Activated T-helper 1 cell treated with anti-CD3 and anti-CD28 coated beads, Interleukin-12 subunit alpha, Interleukin-12 subunit beta, Interleukin-2, Interleukin-4 antibody, amounts not matched to agents 30 ng/mL and 10 ng/mL and 1 ng/mL, durations not matched to agents 14 hours and 24 hours and 36 hours (primary cell): ENCODE results near the gene KCNQ1. TPM values are rescaled to one million over a fixed set of nuclear protein-coding genes. Genes with fewer than 3 reads are reported as not detected.

Experiments
- DNase-seq: peaks from one replicate; pipeline ENCODE4 v3.0.0; 2021; ENCODE audit warnings: low spot score
- H3K27ac Mint-ChIP-seq: one replicate; pipeline ENCODE4 v1.8.0; 2021; ENCODE audit warnings: mild to moderate bottlenecking, mixed read lengths
- H3K27me3 Mint-ChIP-seq: one replicate; pipeline ENCODE4 v1.8.0; 2022; ENCODE audit warnings: mild to moderate bottlenecking, moderate library complexity, mixed read lengths; ENCODE audit not compliant: insufficient read depth
- H3K36me3 Mint-ChIP-seq: one replicate; pipeline ENCODE4 v1.8.0; 2021; ENCODE audit warnings: low read depth, mixed read lengths
- H3K4me1 Mint-ChIP-seq: one replicate; pipeline ENCODE4 v1.8.0; 2021; ENCODE audit warnings: low read depth, mixed read lengths
- H3K4me3 Mint-ChIP-seq: one replicate; pipeline ENCODE4 v1.8.0; 2021; ENCODE audit warnings: mild to moderate bottlenecking, moderate library complexity, mixed read lengths
- H3K9me3 Mint-ChIP-seq: one replicate; pipeline ENCODE4 v1.8.0; 2021; ENCODE audit warnings: mixed read lengths
- intact Hi-C: fragments of 100-400 bp; cut with micrococcal nuclease; formaldehyde crosslinking; loops from one replicate; pipeline ENCODE4 v1.15.1; 2024
- total RNA-seq: library from RNA; stranded (reverse); gene quantifications from 2 replicates; pipeline ENCODE4 v1.2.3, GENCODE V29; 2022

KCNQ1 gene
- total RNA-seq, 1 donor from 2014 or later = 6.4 TPM

- H3K36me3 Mint-ChIP-seq = no peaks in the 10 kb centered on the region
- H3K27me3 Mint-ChIP-seq = peaks cover 2% of the 10 kb centered on the region
- no peak overlapping the region for H3K27ac Mint-ChIP-seq
- DNase-seq = no peak
- intact Hi-C loops = loop anchor here (1.0 to 10.0 kb wide), 3 partner anchors 166 to 336 kb away; partner anchors contain the start of gene KCNQ1OT1
- H3K9me3 Mint-ChIP-seq = no peaks in the 10 kb centered on the region
- no peak overlapping the region for H3K4me3 Mint-ChIP-seq
- peaks cover 13% of the 10 kb centered on the region for H3K4me1 Mint-ChIP-seq
These were observed 86.0 kb downstream of the KCNQ1 start for GRCh38 chr11:2530855-2531200.

- Mint-ChIP-seq H3K36me3 (no peaks in the 10 kb centered on the region), H3K4me1 (peaks cover 13% of the 10 kb centered on the region)
- intact Hi-C loops = loop anchor here (1.0 to 10.0 kb wide), 3 partner anchors 166 to 337 kb away; partner anchors contain the start of gene KCNQ1OT1
These were observed 86.6 kb downstream of the KCNQ1 start for GRCh38 chr11:2531277-2531986.

GRCh38 chr11:2531987-2532703, 87.3 kb downstream of the KCNQ1 start:
- H3K9me3 Mint-ChIP-seq = no peaks in the 10 kb centered on the region
- peaks cover 2% of the 10 kb centered on the region for H3K27me3 Mint-ChIP-seq
- peaks cover 13% of the 10 kb centered on the region for H3K4me1 Mint-ChIP-seq
- DNase-seq = no peak
- intact Hi-C loops = loop anchor here (1.0 to 10.0 kb wide), 5 partner anchors 165 to 398 kb away; partner anchors contain the start of gene KCNQ1OT1
- H3K27ac Mint-ChIP-seq = no peak overlapping the region
- no peak overlapping the region for H3K4me3 Mint-ChIP-seq
- H3K36me3 Mint-ChIP-seq = no peaks in the 10 kb centered on the region

More at GRCh38 chr11:2531277-2531986, 86.6 kb downstream of the KCNQ1 start:
- peaks cover 2% of the 10 kb centered on the region for H3K27me3 Mint-ChIP-seq
- H3K4me3 Mint-ChIP-seq = no peak overlapping the region
- peak; percentile 46 for DNase-seq
- H3K27ac Mint-ChIP-seq = no peak overlapping the region
- no peaks in the 10 kb centered on the region for H3K9me3 Mint-ChIP-seq

- peak; percentile 80 for DNase-seq
- Mint-ChIP-seq H3K27ac (no peak overlapping the region), H3K9me3 (no peaks in the 10 kb centered on the region), H3K4me1 (peaks cover 13% of the 10 kb centered on the region), H3K27me3 (peaks cover 2% of the 10 kb centered on the region), H3K4me3 (peak overlapping the region; percentile 69), H3K36me3 (no peaks in the 10 kb centered on the region)
- intact Hi-C loops = loop anchor here (1.0 to 10.0 kb wide), 6 partner anchors 164 to 558 kb away; partner anchors contain the start of gene KCNQ1OT1
These were observed 88.1 kb downstream of the KCNQ1 start for GRCh38 chr11:2532704-2533586.

GRCh38 chr11:2533587-2534133, 88.9 kb downstream of the KCNQ1 start:
- DNase-seq = no peak
- no peaks in the 10 kb centered on the region for H3K9me3 Mint-ChIP-seq
- H3K4me3 Mint-ChIP-seq = no peak overlapping the region
- intact Hi-C loops = loop anchor here (1.0 to 10.0 kb wide), 4 partner anchors 164 to 558 kb away; partner anchors contain the start of gene KCNQ1OT1
- H3K36me3 Mint-ChIP-seq = no peaks in the 10 kb centered on the region
- no peak overlapping the region for H3K27ac Mint-ChIP-seq
- H3K27me3 Mint-ChIP-seq = peaks cover 2% of the 10 kb centered on the region
- peaks cover 10% of the 10 kb centered on the region for H3K4me1 Mint-ChIP-seq

- H3K27ac Mint-ChIP-seq = no peak overlapping the region
- no peak overlapping the region for H3K4me3 Mint-ChIP-seq
- H3K4me1 Mint-ChIP-seq = peaks cover 8% of the 10 kb centered on the region
- H3K27me3 Mint-ChIP-seq = peaks cover 2% of the 10 kb centered on the region
- no peaks in the 10 kb centered on the region for H3K9me3 Mint-ChIP-seq
- H3K36me3 Mint-ChIP-seq = no peaks in the 10 kb centered on the region
- intact Hi-C loops = loop anchor here (5.0 to 10.0 kb wide), 2 partner anchors 163 to 340 kb away; partner anchors contain the start of gene KCNQ1OT1
- DNase-seq = no peak
These were observed 89.5 kb downstream of the KCNQ1 start for GRCh38 chr11:2534134-2534956.

- Mint-ChIP-seq H3K4me3 (no peak overlapping the region), H3K9me3 (no peaks in the 10 kb centered on the region), H3K4me1 (peaks cover 8% of the 10 kb centered on the region), H3K27me3 (peaks cover 2% of the 10 kb centered on the region), H3K27ac (no peak overlapping the region), H3K36me3 (no peaks in the 10 kb centered on the region)
- no peak for DNase-seq
- intact Hi-C loops = loop anchor here (5.0 to 10.0 kb wide), 2 partner anchors 162 to 340 kb away; partner anchors contain the start of gene KCNQ1OT1
These were observed 90.3 kb downstream of the KCNQ1 start for GRCh38 chr11:2534957-2535672.

GRCh38 chr11:2535673-2536439, 91.0 kb downstream of the KCNQ1 start:
- H3K27me3 Mint-ChIP-seq = peaks cover 2% of the 10 kb centered on the region
- intact Hi-C loops = loop anchor here (10.0 kb wide), 1 partner anchor 341 kb away; no protein-coding TSS in a partner anchor
- no peak overlapping the region for H3K27ac Mint-ChIP-seq

GRCh38 chr11:2536440-2536989, 91.7 kb downstream of the KCNQ1 start:
- Mint-ChIP-seq H3K9me3 (no peaks in the 10 kb centered on the region), H3K36me3 (no peaks in the 10 kb centered on the region), H3K27ac (no peak overlapping the region), H3K27me3 (peaks cover 2% of the 10 kb centered on the region), H3K4me1 (peaks cover 8% of the 10 kb centered on the region), H3K4me3 (no peak overlapping the region)
- intact Hi-C loops = loop anchor here (10.0 kb wide), 1 partner anchor 342 kb away; no protein-coding TSS in a partner anchor
- no peak for DNase-seq

More at GRCh38 chr11:2535673-2536439, 91.0 kb downstream of the KCNQ1 start:
- DNase-seq = no peak
- H3K9me3 Mint-ChIP-seq = no peaks in the 10 kb centered on the region
- peaks cover 8% of the 10 kb centered on the region for H3K4me1 Mint-ChIP-seq
- no peak overlapping the region for H3K4me3 Mint-ChIP-seq
- no peaks in the 10 kb centered on the region for H3K36me3 Mint-ChIP-seq

GRCh38 chr11:2537010-2537705, 92.3 kb downstream of the KCNQ1 start:
- no peak for DNase-seq
- intact Hi-C loops = loop anchor here (10.0 kb wide), 1 partner anchor 342 kb away; no protein-coding TSS in a partner anchor
- no peaks in the 10 kb centered on the region for H3K36me3 Mint-ChIP-seq
- H3K27me3 Mint-ChIP-seq = peaks cover 2% of the 10 kb centered on the region
- H3K27ac Mint-ChIP-seq = no peak overlapping the region
- H3K4me3 Mint-ChIP-seq = no peak overlapping the region
- no peaks in the 10 kb centered on the region for H3K9me3 Mint-ChIP-seq
- peaks cover 8% of the 10 kb centered on the region for H3K4me1 Mint-ChIP-seq
